MCF 10A (cell line): ENCODE measurements around the gene UBQLNL. TPM values are rescaled to one million over a fixed set of nuclear protein-coding genes. Genes with fewer than 3 reads are reported as not detected.
A peak's percentile ranks its signal among the peaks of the same experiment; 100 is the strongest.

ENCODE experiments used
- BruUV-seq: library from RNA; stranded (reverse); fragments of 400-500 nt; replicated peaks from 2 replicates; lab custom pipeline; 2021; lab: Mats Ljungman, UMichigan
- CTCF ChIA-PET: fragments of 300-600 bp; sonication (Branson Sonifier 250); formaldehyde crosslinking; extraction: SDS; loops from one replicate; lab custom pipeline; 2021; ENCODE audit warnings: antibody characterized with exemption, inconsistent platforms; lab: Yijun Ruan, JAX
- POLR2A ChIA-PET: fragments of 300-600, 350-650 bp; sonication (Branson Sonifier 250); formaldehyde crosslinking; extraction: SDS; loops from one replicate; lab custom pipeline; 2020; ENCODE audit warnings: antibody characterized with exemption, inconsistent platforms; lab: Yijun Ruan, JAX
- DNase-seq: peaks from one replicate; pipeline ENCODE4 v3.0.0-alpha.2; 2018; ENCODE audit not compliant: unreplicated experiment
- H3K27ac Mint-ChIP-seq: one replicate; pipeline ENCODE4 v1.8.0; 2022; ENCODE audit warnings: mild to moderate bottlenecking, low read depth, mixed read lengths; ENCODE audit not compliant: unreplicated experiment
- H3K27me3 Mint-ChIP-seq: one replicate; pipeline ENCODE4 v1.8.0; 2022; ENCODE audit warnings: mixed read lengths; ENCODE audit not compliant: insufficient read depth, unreplicated experiment
- H3K36me3 Mint-ChIP-seq: one replicate; pipeline ENCODE4 v1.8.0; 2022; ENCODE audit warnings: mild to moderate bottlenecking, moderate library complexity, mixed read lengths; ENCODE audit not compliant: insufficient read depth, unreplicated experiment
- H3K4me1 Mint-ChIP-seq: one replicate; pipeline ENCODE4 v1.8.0; 2022; ENCODE audit warnings: mixed read lengths; ENCODE audit not compliant: insufficient read depth, unreplicated experiment
- H3K4me3 Mint-ChIP-seq: one replicate; pipeline ENCODE4 v1.8.0; 2022; ENCODE audit warnings: mild to moderate bottlenecking, moderate library complexity, mixed read lengths; ENCODE audit not compliant: unreplicated experiment
- H3K9me3 Mint-ChIP-seq: one replicate; pipeline ENCODE4 v1.8.0; 2022; ENCODE audit warnings: mixed read lengths; ENCODE audit not compliant: unreplicated experiment
- intact Hi-C: fragments of 100-400 bp; cut with micrococcal nuclease; formaldehyde crosslinking; loops from 2 replicates; pipeline ENCODE4 v1.14.1; 2022
- total RNA-seq: library from RNA; stranded (reverse); gene quantifications from 2 replicates; pipeline ENCODE4 v1.2.3, GENCODE V29; 2022
- TF ChIP-seq, protein P1 (sequence below): fragments of 200-600 bp; IDR thresholded peaks from one replicate; pipeline ENCODE4 v1.8.0; 2022; ENCODE audit warnings: antibody characterized with exemption, mild to moderate bottlenecking; ENCODE audit not compliant: unreplicated experiment

Gene UBQLNL
- total RNA-seq, 1 experiment from 2014 or later = not detected

DNA sequence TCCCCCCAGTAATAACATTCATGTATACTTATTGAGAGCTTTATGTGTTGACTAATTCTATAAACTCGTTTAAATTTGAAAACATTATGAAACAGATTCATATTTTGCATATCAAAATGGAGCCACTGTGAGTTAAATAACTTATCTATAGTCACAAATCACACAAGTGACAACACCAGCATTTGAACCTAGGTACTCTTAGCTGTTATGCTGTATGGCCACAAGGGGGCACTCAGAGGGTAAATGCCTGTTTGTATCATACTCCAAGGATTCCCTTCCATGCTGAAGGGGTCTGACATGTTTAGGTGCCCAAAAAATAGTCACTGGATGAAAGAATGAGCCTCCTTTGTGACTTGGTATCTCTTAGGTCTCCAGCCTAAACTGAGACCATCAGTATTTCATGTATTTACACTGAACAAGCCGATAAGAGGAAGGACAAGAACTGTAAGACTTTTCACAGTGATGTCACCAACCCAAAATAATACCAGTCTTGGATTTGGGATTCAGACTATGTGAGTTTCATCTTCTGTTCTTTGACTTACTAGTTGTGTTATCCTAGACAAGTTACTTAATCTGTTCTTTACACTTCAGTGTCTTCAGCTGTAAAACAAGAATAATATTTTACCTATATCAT is 40.2 kb downstream of the UBQLNL start:
- CTCF ChIA-PET = interaction anchor here (0.7 to 2.8 kb wide), 36 partner anchors 9 to 887 kb away, joined by 3 to 12 read pairs (median 4); partner anchors contain the start of genes OR51I2, OR52H1, OR52N2 and TRIM22
- POLR2A ChIA-PET = interaction anchor here (1.0 kb wide), 1 partner anchor 209 kb away, joined by 3 read pairs; the partner anchor contains the start of gene TRIM5
- peak; percentile 64 for DNase-seq
- Mint-ChIP-seq H3K36me3 (no peaks in the 10 kb centered on the region), H3K4me1 (no peaks in the 10 kb centered on the region), H3K4me3 (no peak overlapping the region), H3K27me3 (peaks cover 43% of the 10 kb centered on the region), H3K27ac (no peak overlapping the region), H3K9me3 (no peaks in the 10 kb centered on the region)
- BruUV-seq = no TSS peak
- intact Hi-C loops = loop anchor here (1.0 kb wide), 4 partner anchors 77 to 415 kb away; partner anchors contain the start of gene OR52N2
- TF ChIP-seq, protein P1, sequence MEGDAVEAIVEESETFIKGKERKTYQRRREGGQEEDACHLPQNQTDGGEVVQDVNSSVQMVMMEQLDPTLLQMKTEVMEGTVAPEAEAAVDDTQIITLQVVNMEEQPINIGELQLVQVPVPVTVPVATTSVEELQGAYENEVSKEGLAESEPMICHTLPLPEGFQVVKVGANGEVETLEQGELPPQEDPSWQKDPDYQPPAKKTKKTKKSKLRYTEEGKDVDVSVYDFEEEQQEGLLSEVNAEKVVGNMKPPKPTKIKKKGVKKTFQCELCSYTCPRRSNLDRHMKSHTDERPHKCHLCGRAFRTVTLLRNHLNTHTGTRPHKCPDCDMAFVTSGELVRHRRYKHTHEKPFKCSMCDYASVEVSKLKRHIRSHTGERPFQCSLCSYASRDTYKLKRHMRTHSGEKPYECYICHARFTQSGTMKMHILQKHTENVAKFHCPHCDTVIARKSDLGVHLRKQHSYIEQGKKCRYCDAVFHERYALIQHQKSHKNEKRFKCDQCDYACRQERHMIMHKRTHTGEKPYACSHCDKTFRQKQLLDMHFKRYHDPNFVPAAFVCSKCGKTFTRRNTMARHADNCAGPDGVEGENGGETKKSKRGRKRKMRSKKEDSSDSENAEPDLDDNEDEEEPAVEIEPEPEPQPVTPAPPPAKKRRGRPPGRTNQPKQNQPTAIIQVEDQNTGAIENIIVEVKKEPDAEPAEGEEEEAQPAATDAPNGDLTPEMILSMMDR = peak; percentile 74

- no peak overlapping the region for H3K27ac Mint-ChIP-seq
- H3K4me3 Mint-ChIP-seq = no peak overlapping the region
- DNase-seq = no peak
- TF ChIP-seq, protein P1 = no peak
- peaks cover 65% of the 10 kb centered on the region for H3K27me3 Mint-ChIP-seq
- ChIA-PET POLR2A (no interaction called here), CTCF (no interaction called here)
- no peaks in the 10 kb centered on the region for H3K9me3 Mint-ChIP-seq
- intact Hi-C loops = no loop called here
- no TSS peak for BruUV-seq
- no peaks in the 10 kb centered on the region for H3K36me3 Mint-ChIP-seq
- H3K4me1 Mint-ChIP-seq = no peaks in the 10 kb centered on the region
These were observed 42.6 kb downstream of the UBQLNL start for GRCh38 chr11:5473921-5474320.

- Mint-ChIP-seq H3K4me3 (no peak overlapping the region), H3K27me3 (peaks cover 54% of the 10 kb centered on the region), H3K36me3 (no peaks in the 10 kb centered on the region), H3K9me3 (no peaks in the 10 kb centered on the region), H3K4me1 (no peaks in the 10 kb centered on the region), H3K27ac (no peak overlapping the region)
- TF ChIP-seq, protein P1 = no peak
- intact Hi-C loops = no loop called here
- BruUV-seq = no TSS peak
- no peak for DNase-seq
- POLR2A ChIA-PET = interaction anchor here (0.6 kb wide), 1 partner anchor 67 kb away, joined by 3 read pairs; no protein-coding TSS in a partner anchor
- CTCF ChIA-PET = interaction anchor here (0.6 to 1.9 kb wide), 4 partner anchors 9 to 73 kb away, joined by 3 to 12 read pairs (median 3); no protein-coding TSS in a partner anchor
These were observed 49.0 kb downstream of the UBQLNL start for GRCh38 chr11:5467527-5467926.

Other genes starting within 250 kb of the UBQLNL start
- not detected in 2 replicates for gene HBE1, start 246.8 kb downstream of the UBQLNL start, total RNA-seq
- not detected in 2 replicates for gene OR51B4, start 214.8 kb downstream of the UBQLNL start, total RNA-seq
- gene OR51B2, start 192.4 kb downstream of the UBQLNL start, total RNA-seq = not detected in 2 replicates
- not detected in 2 replicates for gene OR51B5, start 173.2 kb downstream of the UBQLNL start, total RNA-seq
- gene OR51B6, start 165.2 kb downstream of the UBQLNL start, total RNA-seq = not detected in 2 replicates
- not detected in 2 replicates for gene OR51M1, start 132.9 kb downstream of the UBQLNL start, total RNA-seq
- not detected in 2 replicates for gene OR51Q1, start 94.6 kb downstream of the UBQLNL start, total RNA-seq
- gene OR51I1, start 75.2 kb downstream of the UBQLNL start, total RNA-seq = not detected in 2 replicates
- gene OR51I2, start 67.4 kb downstream of the UBQLNL start, total RNA-seq = not detected in 2 replicates
- gene OR52D1, start 28.0 kb downstream of the UBQLNL start, total RNA-seq = not detected in 2 replicates
- gene UBQLN3, start 6.7 kb downstream of the UBQLNL start, total RNA-seq = not detected in 2 replicates
- not detected in 2 replicates for gene OR52H1, start 31.8 kb upstream of the UBQLNL start, total RNA-seq
- gene OR52B6, start 64.2 kb upstream of the UBQLNL start, total RNA-seq = not detected in 2 replicates
- 0.74 and 0.75 TPM in 2 replicates for gene TRIM6, start 79.9 kb upstream of the UBQLNL start, total RNA-seq
- gene TRIM34, start 108.3 kb upstream of the UBQLNL start, total RNA-seq = 0.96 and 2.1 TPM in 2 replicates
- gene TRIM5, start 168.4 kb upstream of the UBQLNL start, total RNA-seq = 27.9 and 28.6 TPM in 2 replicates
- 24.1 and 26.0 TPM in 2 replicates for gene TRIM22, start 173.1 kb upstream of the UBQLNL start, total RNA-seq
- not detected in 2 replicates for gene OR56B1, start 219.7 kb upstream of the UBQLNL start, total RNA-seq
- gene OR52N4, start 237.5 kb upstream of the UBQLNL start, total RNA-seq = not detected in 2 replicates